ENCODE results near the gene RRBP1. TPM values are rescaled to one million over a fixed set of nuclear protein-coding genes. Genes with fewer than 3 reads are reported as not detected.

The RRBP1 gene
- total and polyA plus RNA-seq, 2 of the 4 experiments (the other 2 are of a cell fraction): 90.2 to 136 TPM

DNA sequence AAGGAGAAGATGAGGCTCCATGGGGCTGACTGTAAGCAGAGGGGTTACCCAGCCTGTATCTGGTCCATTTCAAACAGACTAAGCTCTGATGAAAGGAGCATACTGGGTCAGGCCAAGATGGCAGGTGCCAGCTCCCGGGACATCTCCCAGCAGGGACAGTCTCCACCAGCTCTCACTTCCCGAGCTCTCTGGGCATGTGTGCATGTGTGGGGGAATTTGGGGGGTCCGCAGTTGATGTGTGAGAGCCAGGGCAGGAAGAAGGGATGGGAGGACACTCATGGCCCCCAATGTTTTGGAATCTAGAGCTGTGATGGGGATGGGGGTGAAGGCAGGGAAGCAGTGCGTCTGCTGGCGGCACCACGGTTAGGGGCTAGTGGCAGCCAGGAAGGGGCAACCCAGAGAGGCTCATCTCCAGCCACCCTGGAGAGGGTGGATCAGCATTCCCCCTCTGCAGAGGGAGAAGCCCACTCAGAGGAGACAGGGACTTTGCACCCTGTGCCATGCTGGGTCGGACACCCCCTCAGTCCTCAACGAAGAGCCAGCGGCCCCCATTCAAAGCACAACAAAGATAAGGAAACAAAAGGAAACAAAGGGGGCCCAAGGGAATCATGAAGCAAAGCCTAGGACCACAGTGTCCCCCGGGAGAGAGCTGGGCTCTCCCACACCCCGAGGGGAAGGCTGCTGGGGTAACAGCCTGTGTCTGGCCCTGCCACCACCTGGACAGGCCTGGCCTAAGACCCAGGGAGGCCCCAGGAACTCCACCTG is 59.8 kb downstream of the RRBP1 start:
- Histone ChIP-seq H2BK20ac (ENCODE audit: low read depth, low read length) (no peak overlapping the region), H3K4me3 (ENCODE audit: insufficient read depth, low read depth, low read length) (no peak overlapping the region), H3K36me3 (ENCODE audit: control insufficient read depth, insufficient read depth, low read length) (peaks cover 96% of the 10 kb centered on the region), H3K56ac (ENCODE audit: extremely low read depth, insufficient read depth, low read length) (no peak overlapping the region), H4K91ac (ENCODE audit: insufficient read depth, low read depth, low read length) (no peak overlapping the region), H3K9me1 (ENCODE audit: insufficient read depth, low read length) (no peaks in the 10 kb centered on the region), H2AFZ (replicated peaks; ENCODE audit: low read length, poor library complexity) (no peak overlapping the region), H4K8ac (ENCODE audit: low read depth in 2 of 2, low read length in 2 of 2) (no peak overlapping the region), H3K9me3 (ENCODE audit: control insufficient read depth, insufficient read depth, low read length) (no peaks in the 10 kb centered on the region), H2AK5ac (ENCODE audit: low read depth, low read length) (no peak overlapping the region), H3K4ac (ENCODE audit: low read depth, low read length) (no peak overlapping the region), H3K14ac (replicated peaks; ENCODE audit: low read depth, low read length) (no peak overlapping the region), H2BK5ac (ENCODE audit: low read depth, low read length, poor library complexity, severe bottlenecking) (no peak overlapping the region), H3K23ac (ENCODE audit: low read depth, low read length) (no peak overlapping the region), H3K18ac (ENCODE audit: low read depth, low read length) (no peak overlapping the region), H3K9ac (ENCODE audit: low read depth, low read length) (no peak overlapping the region), H3K79me1 (ENCODE audit: low read depth in 1 of 2, low read length in 2 of 2) (peaks cover 24 to 74% of the 10 kb centered on the region in 2 experiments), H2BK15ac (ENCODE audit: low read depth, low read length) (no peak overlapping the region), H2AK9ac (replicated peaks; ENCODE audit: low read depth, low read length, poor library complexity) (no peak overlapping the region), H4K20me1 (ENCODE audit: insufficient read depth, low read length) (peaks cover 66% of the 10 kb centered on the region), H3K4me1 (ENCODE audit: control insufficient read depth, insufficient read depth, low read length) (no peaks in the 10 kb centered on the region), H3K27me3 (ENCODE audit: control insufficient read depth, insufficient read depth, low read length) (no peaks in the 10 kb centered on the region), H3K4me2 (ENCODE audit: low read depth, low read length) (no peak overlapping the region), H2BK120ac (ENCODE audit: low read depth, low read length) (no peak overlapping the region), H3K27ac (ENCODE audit: insufficient read depth, low read length) (no peak overlapping the region), H4K5ac (ENCODE audit: low read depth, low read length) (no peak overlapping the region)
- no peak for ATAC-seq (ENCODE audit: low read depth)
- DNase-seq: no peak
- TF ChIP-seq FOS (IDR thresholded peaks at IDR 0.05; ENCODE audit: low read depth, low read length): no peak
- TF ChIP-seq SMC3 (IDR thresholded peaks at IDR 0.05; ENCODE audit: low read depth, low read length): no peak
- TF ChIP-seq MXI1 (IDR thresholded peaks at IDR 0.05; ENCODE audit: borderline replicate concordance, low read depth, low read length): no peak
- TF ChIP-seq BHLHE40 (IDR thresholded peaks at IDR 0.05; ENCODE audit: low read depth, low read length): no peak
- TF ChIP-seq POLR2A (IDR thresholded peaks at IDR 0.05; ENCODE audit: low read depth, low read length): no peak
- no peak for TF ChIP-seq RCOR1 (IDR thresholded peaks at IDR 0.05; ENCODE audit: insufficient replicate concordance, low read length)
- no peak for TF ChIP-seq CEBPB (IDR thresholded peaks at IDR 0.05; ENCODE audit: low read depth, low read length)
- no peak for TF ChIP-seq MAZ (IDR thresholded peaks at IDR 0.05; ENCODE audit: borderline replicate concordance, low read depth, low read length)
- no peak for TF ChIP-seq NFE2L2 (IDR thresholded peaks at IDR 0.05; ENCODE audit: low read depth, low read length)
- dilution Hi-C loops (cut with HindIII; ENCODE audit: low sequenced_read_pairs, unreplicated experiment) (no loop called here), intact Hi-C loops (cut with micrococcal nuclease) (no loop called here), in situ Hi-C loops (cut with MboI; ENCODE audit: low sequenced_read_pairs) (no loop called here)
- no TSS peak for BruUV-seq (replicated peaks)
- CTCF ChIA-PET: no interaction called here
- 100% methylated on average over 1 of the region's 11 CpGs; no CpG with 5 or more reads in 1 of the 2 experiments for WGBS, 2 experiments (ENCODE audit: extremely low coverage in 2 of 2, insufficient read length in 1 of 2)
- POLR2A ChIA-PET (ENCODE audit: unreplicated experiment): no interaction called here
